ENCODE results near the gene TEC.

The TEC gene

DNA sequence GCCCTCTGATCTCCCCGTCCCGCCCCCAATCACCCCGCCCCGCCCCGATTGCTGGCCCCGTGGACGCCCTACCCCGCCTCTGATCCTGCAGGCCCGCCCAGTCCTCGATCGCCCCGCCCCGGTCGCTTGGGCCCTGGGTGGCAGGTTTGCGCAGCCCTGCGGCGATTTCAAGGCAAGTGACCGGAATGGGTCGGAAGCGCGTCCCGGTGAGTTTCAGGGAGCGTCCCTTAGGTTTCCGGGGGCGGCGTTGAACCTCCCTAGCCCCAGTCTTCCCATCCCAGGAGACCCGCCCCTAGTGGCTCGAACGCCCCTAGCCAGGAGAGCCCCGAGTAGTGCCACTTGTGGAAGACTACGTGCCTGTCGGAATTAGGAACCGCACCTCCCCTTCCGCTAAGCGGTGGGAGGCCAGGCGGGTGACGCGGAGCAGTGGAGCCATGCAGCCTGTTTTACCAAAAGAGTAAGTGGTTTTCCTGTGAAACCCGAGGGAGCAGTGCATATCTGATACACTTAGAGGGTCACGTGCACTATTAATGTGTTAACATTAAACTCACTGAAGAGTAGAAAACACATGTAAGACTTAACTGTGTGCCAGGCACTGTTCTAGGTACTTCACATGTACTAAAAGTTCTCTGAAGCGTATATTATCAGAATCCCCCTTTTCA is 354 bp upstream of the TEC start:
- peak; percentile 93 for DNase-seq (ENCODE audit: low spot score)

DNA sequence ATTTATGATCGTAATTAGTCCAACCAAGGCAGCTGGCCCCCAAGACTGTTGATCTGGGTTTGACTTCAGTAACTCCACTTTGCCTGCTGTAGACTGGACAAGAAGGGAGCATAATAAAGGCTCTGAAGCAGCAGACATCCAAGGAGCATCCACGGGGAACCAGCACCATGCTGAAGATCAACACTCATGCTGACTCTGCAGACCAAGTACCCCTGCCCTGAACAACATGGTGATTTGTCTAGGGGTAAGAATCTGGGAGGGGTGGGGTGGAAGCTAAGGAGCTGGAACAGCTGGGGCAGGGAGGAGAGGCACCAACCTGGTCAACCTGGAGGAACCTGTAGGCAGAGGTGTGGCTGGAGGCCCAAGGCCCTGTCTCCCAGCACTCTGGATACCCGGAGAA is 2.1 kb downstream of the TEC start:
- no peak for DNase-seq (ENCODE audit: low spot score)

GRCh38 chr4:48266781-48267180 is 2.9 kb downstream of the TEC start:
- DNase-seq (ENCODE audit: low spot score), result no peak

GRCh38 chr4:48262926-48263325 is 6.7 kb downstream of the TEC start:
- no peak for DNase-seq (ENCODE audit: low spot score)

DNA sequence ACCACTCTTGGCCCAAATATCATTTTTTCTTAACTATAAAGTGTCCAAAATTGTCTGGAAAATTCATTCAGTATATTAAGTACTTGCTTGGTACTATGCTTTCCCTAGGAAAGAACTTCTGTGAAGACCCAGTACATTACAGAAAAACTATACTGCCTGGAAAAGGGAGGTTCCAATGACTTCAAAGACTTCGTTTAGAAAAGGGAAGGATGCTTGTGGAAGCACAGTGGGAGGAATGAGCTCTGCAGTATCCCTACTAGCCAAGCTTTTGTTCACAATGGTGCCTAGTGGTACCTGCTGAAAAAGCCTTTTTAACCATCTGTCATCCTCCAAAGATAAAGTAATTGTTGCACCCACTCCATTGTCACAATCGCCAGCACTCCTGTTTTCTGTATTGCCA is 7.2 kb downstream of the TEC start:
- no peak for DNase-seq (ENCODE audit: low spot score)

DNA sequence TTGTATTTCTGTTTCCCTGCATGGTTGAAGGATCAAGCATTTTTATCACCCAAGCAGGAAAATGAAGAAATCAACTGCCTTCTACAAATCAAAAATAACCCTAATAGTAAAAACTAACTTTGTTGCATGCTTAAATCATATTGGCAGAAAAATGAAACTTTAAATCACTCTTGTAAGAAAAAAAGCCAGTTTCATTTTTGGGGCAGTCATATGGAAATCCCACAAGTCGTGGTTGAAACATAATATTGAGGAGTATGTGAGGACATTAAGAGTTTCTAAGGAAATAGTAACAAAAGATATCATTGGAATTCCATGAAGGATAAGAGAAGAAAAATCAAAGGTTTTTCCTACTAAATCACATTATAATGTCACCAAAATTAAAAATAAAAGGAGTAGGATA is 8.4 kb downstream of the TEC start:
- no peak for DNase-seq (ENCODE audit: low spot score)

DNA sequence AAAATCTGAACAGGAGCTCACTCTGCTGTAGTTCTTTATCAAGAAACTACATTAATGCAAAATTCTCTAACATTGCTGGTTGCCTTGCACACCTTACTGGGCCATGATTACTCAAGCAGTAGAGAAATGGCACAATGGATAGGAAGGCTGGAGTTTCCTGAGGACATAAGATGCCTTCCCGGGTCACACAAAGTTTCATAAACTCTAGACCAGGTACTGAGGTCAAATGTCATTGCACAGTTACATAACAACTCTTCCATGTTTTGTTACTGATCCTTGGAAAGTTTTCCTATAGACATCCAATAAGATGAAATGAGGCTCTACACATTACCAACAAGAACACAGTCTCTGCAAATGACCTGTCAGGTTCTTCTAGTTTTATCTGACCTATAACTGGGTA is 9.9 kb downstream of the TEC start:
- DNase-seq (ENCODE audit: low spot score), result no peak

DNA sequence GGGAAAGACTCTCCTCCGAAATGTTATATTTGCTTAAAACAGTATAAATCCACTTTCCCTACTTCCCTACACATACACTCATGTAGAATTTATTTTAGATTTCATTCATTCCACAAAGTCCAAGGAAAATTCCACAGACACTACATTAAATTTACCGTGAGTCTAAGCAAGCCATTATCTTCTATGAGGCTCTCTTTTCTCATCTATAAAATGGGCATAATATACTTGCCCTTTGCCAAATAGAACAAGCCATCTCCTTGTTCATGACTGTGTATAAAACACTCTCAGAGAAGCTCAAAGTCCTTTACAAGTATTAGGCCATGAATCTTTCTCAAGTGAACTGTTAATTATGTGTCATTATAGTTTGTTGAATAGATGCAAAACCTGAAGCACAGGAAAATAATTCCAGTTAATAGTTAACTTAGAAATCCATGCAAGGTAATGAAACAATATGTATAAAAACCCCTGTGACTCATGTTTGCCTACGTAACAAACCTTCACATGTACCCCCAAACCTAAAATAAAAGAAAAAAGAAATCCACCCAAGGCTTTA is 10.7 kb downstream of the TEC start:
- DNase-seq (ENCODE audit: low spot score), result no peak

DNA sequence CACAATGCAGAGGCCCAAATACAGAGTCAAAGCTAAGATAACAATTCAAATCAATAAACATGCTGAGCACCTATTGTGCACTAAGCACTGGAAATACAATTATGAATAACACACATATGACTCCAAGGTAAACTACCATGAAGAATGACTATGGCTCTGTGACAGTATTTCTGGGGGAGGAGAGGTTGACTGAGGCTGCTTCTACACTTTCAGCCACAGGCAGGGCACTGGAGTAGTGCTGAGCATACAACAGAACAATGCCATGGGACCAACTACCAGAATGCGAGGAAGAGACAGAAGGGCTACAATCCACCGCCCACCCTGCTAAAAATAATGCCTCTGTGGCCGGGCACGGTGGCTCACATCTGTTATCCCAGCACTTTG is 13.7 kb downstream of the TEC start:
- DNase-seq (ENCODE audit: low spot score), result no peak

- DNase-seq (ENCODE audit: low spot score), result peak; percentile 73
These were observed 14.3 kb downstream of the TEC start for GRCh38 chr4:48255072-48255958.

DNA sequence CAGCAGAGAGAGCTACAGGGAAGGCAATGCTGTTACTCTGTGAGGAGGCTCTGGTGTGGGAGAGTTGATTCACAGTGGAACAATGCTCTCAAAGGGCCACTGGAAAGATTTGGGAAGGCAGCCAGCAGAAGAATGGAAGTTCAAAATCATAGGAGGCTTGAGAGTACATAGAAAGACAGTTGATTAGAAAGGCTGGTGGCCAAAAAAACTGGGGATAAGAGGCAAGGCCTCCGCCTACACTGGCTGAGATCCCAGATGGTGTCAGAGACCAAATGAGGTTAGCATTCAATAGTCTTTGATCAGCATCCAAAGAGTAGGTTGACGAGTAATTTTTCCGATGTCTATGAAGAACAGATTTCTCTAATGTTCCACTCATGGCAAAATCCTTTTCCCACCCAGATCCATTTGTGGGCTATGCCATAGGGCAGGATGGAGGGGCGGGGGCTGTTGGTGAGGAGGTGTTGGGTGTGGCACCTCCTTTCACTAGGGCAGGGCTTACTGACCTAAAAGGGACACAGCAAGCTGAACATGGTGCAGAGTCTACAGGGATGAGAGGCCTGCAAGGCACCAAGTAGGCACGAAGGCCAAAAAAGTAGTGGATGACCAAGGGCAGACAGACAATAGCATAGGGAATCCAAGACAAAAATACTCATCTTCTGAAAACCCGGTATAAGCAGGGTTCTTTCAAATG is 15.1 kb downstream of the TEC start:
- peak; percentile 69 for DNase-seq (ENCODE audit: low spot score)

DNA sequence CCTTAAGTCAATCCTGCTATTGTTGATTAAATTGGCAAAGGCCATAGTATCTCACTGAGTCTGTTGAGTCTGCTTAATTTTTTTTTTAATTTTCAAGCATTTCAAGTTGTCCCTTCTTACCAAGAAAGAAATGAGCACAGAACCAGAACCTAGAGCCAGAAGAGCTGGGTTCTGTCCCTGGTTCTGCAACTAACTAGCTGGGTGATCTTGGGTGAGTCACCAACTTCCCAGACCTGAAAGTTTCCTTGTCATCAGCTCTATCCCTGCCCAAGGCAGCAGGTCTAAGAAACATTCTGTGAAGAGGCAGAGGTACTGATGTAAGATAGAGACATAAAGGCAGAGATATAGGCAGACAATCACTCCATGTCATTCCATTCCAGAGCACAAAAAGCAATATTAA is 17.3 kb downstream of the TEC start:
- no peak for DNase-seq (ENCODE audit: low spot score)

GRCh38 chr4:48250980-48251379 is 18.7 kb downstream of the TEC start:
- no peak for DNase-seq (ENCODE audit: low spot score)

GRCh38 chr4:48250343-48250742 is 19.3 kb downstream of the TEC start:
- DNase-seq (ENCODE audit: low spot score), result no peak

GRCh38 chr4:48249378-48249777 is 20.3 kb downstream of the TEC start:
- DNase-seq (ENCODE audit: low spot score), result no peak

DNA sequence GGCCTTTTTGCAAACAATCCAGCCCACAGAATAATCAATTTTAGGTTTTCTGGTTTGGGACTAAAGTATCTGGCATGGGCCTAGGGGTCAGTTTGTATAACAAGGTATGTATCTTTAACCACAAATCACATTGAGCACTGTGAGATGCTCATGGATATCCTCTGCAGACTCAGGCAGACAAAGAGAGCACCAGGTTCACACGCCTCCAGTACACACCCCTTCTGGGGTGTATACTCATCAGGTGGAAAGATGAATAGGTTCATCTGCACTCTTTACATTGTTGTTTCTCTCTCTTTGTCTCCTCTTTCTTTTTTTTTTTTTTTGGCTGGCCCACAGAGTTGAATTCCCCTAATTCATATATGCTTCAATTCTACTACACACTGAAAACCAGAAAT is 21.1 kb downstream of the TEC start:
- no peak for DNase-seq (ENCODE audit: low spot score)

DNA sequence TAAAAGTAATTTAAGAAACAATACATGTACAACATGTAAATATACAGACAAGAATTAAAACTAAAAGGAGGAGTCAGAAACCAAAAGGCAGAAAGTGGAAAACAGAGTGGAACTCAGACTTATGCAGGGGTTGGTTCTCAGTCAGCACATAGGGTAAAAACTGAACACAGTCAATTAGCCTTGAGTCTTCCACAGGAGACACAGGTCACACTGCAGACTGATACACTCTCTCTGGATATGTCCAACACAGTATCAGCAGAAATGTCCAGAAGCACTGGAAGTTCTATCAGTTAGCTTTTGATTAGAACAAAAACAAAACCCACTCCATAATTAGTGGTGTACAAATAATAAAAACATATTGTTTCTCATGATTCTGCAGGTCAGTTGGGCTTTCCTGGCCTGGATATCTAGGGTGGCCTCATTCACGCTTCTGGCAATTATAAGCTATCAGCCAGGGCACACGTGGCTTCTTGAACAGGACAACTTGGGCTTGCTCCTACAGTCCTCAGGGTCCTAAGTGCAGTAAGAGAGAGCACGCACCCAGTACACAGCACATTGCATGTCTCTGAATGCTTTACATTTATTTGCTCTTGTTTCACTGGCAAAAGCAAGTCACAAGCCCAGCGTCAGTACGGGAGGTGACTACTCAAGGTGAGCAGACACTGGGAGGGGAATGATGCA is 21.6 kb downstream of the TEC start:
- no peak for DNase-seq (ENCODE audit: low spot score)

GRCh38 chr4:48247142-48247877 is 22.3 kb downstream of the TEC start:
- DNase-seq (ENCODE audit: low spot score), result peak; percentile 56

DNA sequence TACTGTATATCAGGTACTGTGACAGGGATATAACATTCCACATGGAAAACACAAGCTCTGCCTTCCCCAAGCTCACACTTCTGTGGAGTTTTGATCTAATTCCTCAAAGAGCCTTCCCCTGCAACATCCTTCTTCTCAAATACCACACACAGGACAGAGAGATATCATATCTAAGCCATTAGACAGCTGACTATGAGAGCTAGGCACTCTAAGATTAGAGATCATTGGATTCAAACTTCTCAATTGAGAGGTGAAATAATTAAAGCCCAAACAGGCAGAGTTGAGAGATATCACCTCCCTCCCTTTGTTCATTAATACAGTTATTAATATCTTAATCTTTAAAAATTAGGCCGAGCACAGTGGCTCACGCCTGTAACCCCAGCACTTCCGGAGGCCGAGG is 25.0 kb downstream of the TEC start:
- no peak for DNase-seq (ENCODE audit: low spot score)

GRCh38 chr4:48243887-48244286 is 25.8 kb downstream of the TEC start:
- no peak for DNase-seq (ENCODE audit: low spot score)

GRCh38 chr4:48243429-48243828 is 26.2 kb downstream of the TEC start:
- DNase-seq (ENCODE audit: low spot score), result peak; percentile 33
